Liver (tissue), 9 donors: ENCODE measurements around the gene LGALS4. TPM values are rescaled to one million over a fixed set of nuclear protein-coding genes. Genes with fewer than 3 reads are reported as not detected.
"Not testable (repeated sequence)": the region's sequence is repeated elsewhere in the genome, so short reads cannot be mapped to it uniquely, and the experiment has no call there.

Experiments
- DNase-seq: peaks from one replicate; pipeline ENCODE4 v3.0.0-alpha.2; 2017; ENCODE audit warnings: low spot score
- H3K27ac ChIP-seq, 2 donors: one replicate each; pipeline ENCODE4 v1.7.0; 2013; ENCODE audit warnings: inconsistent platforms in 2 of 2, low read length in 2 of 2, control low read depth in 1 of 2, low read depth in 1 of 2, mild to moderate bottlenecking in 1 of 2
- H3K27me3 ChIP-seq, 4 donors: one replicate each; pipeline versions ENCODE4 v1.6.1 to v1.7.0; 2013; ENCODE audit warnings: low read length in 3 of 4, inconsistent platforms in 1 of 4, mild to moderate bottlenecking in 1 of 4, moderate library complexity in 1 of 4; ENCODE audit not compliant: control insufficient read depth in 4 of 4, insufficient read depth in 4 of 4
- H3K36me3 ChIP-seq, 4 donors: one replicate each; pipeline versions ENCODE4 v1.6.1 to v1.7.0; 2013; ENCODE audit warnings: low read length in 3 of 4, mild to moderate bottlenecking in 3 of 4, low read depth in 1 of 4, moderate library complexity in 1 of 4; ENCODE audit not compliant: control insufficient read depth in 4 of 4, insufficient read depth in 3 of 4
- H3K4me1 ChIP-seq, 4 donors: one replicate each; pipeline versions ENCODE4 v1.6.1 to v1.7.0; 2013; ENCODE audit warnings: low read length in 3 of 4, mild to moderate bottlenecking in 3 of 4, moderate library complexity in 1 of 4; ENCODE audit not compliant: control insufficient read depth in 4 of 4, insufficient read depth in 4 of 4
- H3K4me3 ChIP-seq, 3 donors: one replicate each; pipeline versions ENCODE4 v1.6.1 to v1.7.0; 2013; ENCODE audit warnings: low read length in 3 of 3, control low read depth in 1 of 3, low read depth in 1 of 3, mild to moderate bottlenecking in 1 of 3
- H3K9ac ChIP-seq, 2 donors: one replicate each; pipeline ENCODE4 v1.7.0; 2013; ENCODE audit warnings: low read length in 2 of 2, mild to moderate bottlenecking in 2 of 2, moderate library complexity in 2 of 2, control low read depth in 1 of 2, low read depth in 1 of 2
- H3K9me3 ChIP-seq, 4 donors: one replicate each; pipeline versions ENCODE4 v1.6.1 to v1.7.0; 2013; ENCODE audit warnings: low read length in 3 of 4; ENCODE audit not compliant: control insufficient read depth in 4 of 4
- CTCF ChIP-seq: fragments of 150-350 bp; IDR thresholded peaks from 2 replicates; pipeline ENCODE4 v1.5.1; 2017; ENCODE audit warnings: improper control_type of control experiment, low read depth, low read length; ENCODE audit not compliant: missing input control
- EGR1 ChIP-seq, 2 donors: IDR thresholded peaks; 2 replicates each; pipeline ENCODE4 v1.6.1; 2016 to 2018; ENCODE audit warnings: antibody characterized with exemption in 2 of 2, low read depth in 2 of 2
- FOXA2 ChIP-seq: IDR thresholded peaks from 2 replicates; pipeline ENCODE4 v1.6.1; 2016; ENCODE audit warnings: antibody characterized with exemption
- GABPA ChIP-seq, 2 donors: IDR thresholded peaks in 1 of 2; conservative IDR thresholded peaks in 1 of 2; 2 replicates each; pipeline ENCODE4 v1.6.1; 2016; ENCODE audit warnings: antibody characterized with exemption in 2 of 2, mild to moderate bottlenecking in 1 of 2, moderate library complexity in 1 of 2
- HNF4A ChIP-seq, 2 donors: conservative IDR thresholded peaks; 2 replicates each; pipeline ENCODE4 v1.6.1; 2016; ENCODE audit warnings: antibody characterized with exemption in 2 of 2, mild to moderate bottlenecking in 2 of 2
- HNF4G ChIP-seq: IDR thresholded peaks from 2 replicates; pipeline ENCODE4 v1.6.1; 2016; ENCODE audit warnings: antibody characterized with exemption
- NR2F2 ChIP-seq: IDR thresholded peaks from 2 replicates; pipeline ENCODE4 v1.6.1; 2016; ENCODE audit warnings: antibody characterized with exemption
- RAD21 ChIP-seq, 2 donors: IDR thresholded peaks; 2 replicates each; pipeline ENCODE4 v1.6.1; 2016; ENCODE audit warnings: antibody characterized with exemption in 2 of 2, mild to moderate bottlenecking in 2 of 2
- RXRA ChIP-seq, 2 donors: IDR thresholded peaks; 2 replicates each; pipeline ENCODE4 v1.6.1; 2017 to 2018; ENCODE audit warnings: antibody characterized with exemption in 2 of 2, mild to moderate bottlenecking in 1 of 2
- SP1 ChIP-seq: IDR thresholded peaks from 2 replicates; pipeline ENCODE4 v1.6.1; 2018; ENCODE audit warnings: antibody characterized with exemption, mild to moderate bottlenecking
- TAF1 ChIP-seq: conservative IDR thresholded peaks from 2 replicates; pipeline ENCODE4 v1.6.1; 2016; ENCODE audit warnings: antibody characterized with exemption, mild to moderate bottlenecking
- YY1 ChIP-seq: IDR thresholded peaks from 2 replicates; pipeline ENCODE4 v1.6.1; 2016; ENCODE audit warnings: antibody characterized with exemption, mild to moderate bottlenecking
- WGBS: extraction: QIAGEN DNeasy Blood & Tissue Kit; methylation state at CpG from one replicate; pipeline ENCODE4 v1.1.7; 2013; 5-methylcytosine and 5-hydroxymethylcytosine counted together
- polyA plus RNA-seq, 2 donors: library from polyadenylated mRNA; stranded (reverse) in 1 of 2; unstranded in 1 of 2; fragments of 200-250 nt in 1 of 2; fragments of >200 nt in 1 of 2; fragmentation: Nextera tagmentation in 1 of 2; extraction: Ambion mirVana in 1 of 2; gene quantifications; one replicate each; pipeline versions ENCODE4 v1.2.1 to v1.2.3, GENCODE V29; 2013 to 2015
- total RNA-seq, 2 donors: library from RNA; depleted of rRNA; stranded (reverse); fragments of >200 nt; gene quantifications; one replicate each; pipeline ENCODE4 v1.2.3, GENCODE V29; 2014
- TF ChIP-seq, protein P1 (sequence below): IDR thresholded peaks from 2 replicates; pipeline ENCODE4 v1.6.1; 2016; ENCODE audit warnings: antibody characterized with exemption
- TF ChIP-seq, protein P2 (sequence below): IDR thresholded peaks from 2 replicates; pipeline ENCODE4 v1.6.1; 2016; ENCODE audit warnings: antibody characterized with exemption, mild to moderate bottlenecking
- donor health status: healthy.
- donor health status: healthy.
- donor health status: healthy.
- donor health status: healthy.
- donor health status: healthy.

The LGALS4 gene
- total and polyA plus RNA-seq, 4 donors = 0.42 to 40.6 (median 12.1) TPM

DNA sequence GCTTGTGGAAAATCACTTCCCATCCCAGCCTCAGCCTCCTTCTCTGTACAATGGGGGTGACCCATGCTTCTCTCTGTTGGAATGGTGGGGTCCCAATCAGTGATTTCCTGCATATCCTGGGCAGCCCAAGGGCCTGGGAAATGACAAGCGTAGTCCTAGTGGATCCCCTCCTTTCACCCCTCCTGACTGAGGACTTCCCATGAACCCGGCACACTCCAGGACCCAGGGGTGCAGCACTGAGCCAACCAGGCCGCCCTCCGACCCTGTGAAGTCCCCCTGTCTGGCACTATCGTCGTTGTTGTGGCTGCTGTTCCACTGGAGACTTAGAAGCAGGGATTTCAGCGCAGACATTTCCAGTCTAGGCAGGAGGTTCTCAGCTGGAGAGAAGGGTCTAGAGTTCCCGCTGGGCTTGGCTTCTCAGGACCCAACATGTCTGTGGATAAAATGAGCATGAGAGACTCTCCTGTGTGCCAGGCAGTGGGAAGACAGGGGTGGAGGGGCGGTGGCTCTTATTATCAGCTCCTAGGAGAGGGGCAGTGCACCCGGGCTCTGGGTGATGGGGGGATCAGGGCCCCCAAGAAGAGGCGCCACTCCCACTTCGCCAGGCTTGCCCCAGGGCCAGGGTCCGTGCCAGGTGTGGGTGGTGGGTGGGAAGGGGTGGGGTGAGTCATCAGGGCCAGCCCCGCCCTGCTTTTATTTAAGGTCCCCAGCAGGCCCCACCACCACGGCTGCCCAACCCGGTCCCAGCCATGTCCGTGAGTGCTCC is 24.1 kb downstream of the LGALS4 start, which contains the start of gene LGALS7B:
Gene LGALS7B (plus strand): TSS at position 723 of the 766 bp plus-strand sequence. CDS start 27 bp downstream, at position 750.
- no peaks in the 10 kb centered on the region for H3K27me3 ChIP-seq
- H3K9ac ChIP-seq = no peak within 1 kb of the TSS
- peaks cover 0 to 6% (median 2%) of the 10 kb centered on the region in 4 donors for H3K4me1 ChIP-seq
- H3K9me3 ChIP-seq = no peaks in the 10 kb centered on the region
- H3K36me3 ChIP-seq = no peaks in the 10 kb centered on the region
- no peak for TF ChIP-seq YY1
- TF ChIP-seq, protein P1, sequence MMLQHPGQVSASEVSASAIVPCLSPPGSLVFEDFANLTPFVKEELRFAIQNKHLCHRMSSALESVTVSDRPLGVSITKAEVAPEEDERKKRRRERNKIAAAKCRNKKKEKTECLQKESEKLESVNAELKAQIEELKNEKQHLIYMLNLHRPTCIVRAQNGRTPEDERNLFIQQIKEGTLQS = no peak
- DNase-seq = no peak
- H3K4me3 ChIP-seq = no peak within 1 kb of the TSS
- H3K27ac ChIP-seq = no peak within 1 kb of the TSS
- 88% methylated on average over 13 of the region's 17 CpGs for WGBS

GRCh38 chr19:38786572-38787265 is 26.0 kb downstream of the LGALS4 start:
- no peak for TF ChIP-seq SP1
- no peak for TF ChIP-seq FOXA2
- no peak for TF ChIP-seq YY1
- no peak for TF ChIP-seq RXRA (IDR thresholded peaks at IDR 0.05)
- no peak for TF ChIP-seq RAD21 (IDR thresholded peaks at IDR 0.05)
- TF ChIP-seq NR2F2 = no peak
- TF ChIP-seq EGR1 (IDR thresholded peaks at IDR 0.05; ENCODE audit: low read depth in 2 of 2) = no peak
- no peak for TF ChIP-seq HNF4G
- H3K27me3 ChIP-seq = no peaks in the 10 kb centered on the region
- no peak for DNase-seq
- no peaks in the 10 kb centered on the region for H3K9me3 ChIP-seq
- no peaks in the 10 kb centered on the region for H3K4me1 ChIP-seq
- WGBS = 92% methylated on average over 11 of the region's 11 CpGs
- H3K36me3 ChIP-seq = no peaks in the 10 kb centered on the region
- no peak overlapping the region for H3K27ac ChIP-seq
- H3K9ac ChIP-seq = no peak overlapping the region
- H3K4me3 ChIP-seq = no peak overlapping the region

GRCh38 chr19:38786061-38786460 is 26.7 kb downstream of the LGALS4 start:
- 94% methylated on average over 3 of the region's 3 CpGs for WGBS
- H3K9me3 ChIP-seq, H3K4me3 ChIP-seq, H3K27me3 ChIP-seq, H3K27ac ChIP-seq, H3K4me1 ChIP-seq, H3K9ac ChIP-seq, H3K36me3 ChIP-seq, DNase-seq: not testable (repeated sequence)

DNA sequence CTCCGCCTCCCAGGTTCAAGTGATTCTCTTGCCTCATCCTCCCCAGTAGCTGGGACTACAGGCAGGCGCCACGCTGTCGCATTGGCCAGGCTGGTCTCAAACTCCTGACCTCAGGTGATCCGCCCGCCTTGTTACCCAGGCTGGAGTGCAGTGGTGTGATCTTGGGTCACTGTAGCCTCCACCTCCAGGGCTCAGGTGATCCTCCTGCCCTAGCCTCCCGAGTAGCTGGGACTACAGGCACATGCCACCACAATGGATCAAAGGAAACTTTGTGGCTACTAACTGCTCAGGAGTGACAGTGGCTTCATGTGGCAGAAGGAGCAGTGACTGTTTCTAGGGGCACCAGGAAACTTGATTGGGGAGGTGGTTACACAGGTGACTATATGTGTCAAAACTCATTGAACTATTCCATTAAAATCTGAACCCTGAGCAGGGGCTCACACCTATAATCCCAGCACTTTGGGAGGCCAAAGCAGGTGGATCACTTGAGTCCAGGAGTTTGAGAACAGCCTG is 27.5 kb downstream of the LGALS4 start:
- WGBS = 98% methylated on average over 7 of the region's 7 CpGs
- no peak overlapping the region for H3K27ac ChIP-seq
- no peaks in the 10 kb centered on the region for H3K27me3 ChIP-seq

More for the DNA sequence above, 27.5 kb downstream of the LGALS4 start:
- H3K36me3 ChIP-seq = no peaks in the 10 kb centered on the region
- no peaks in the 10 kb centered on the region for H3K4me1 ChIP-seq
- no peak overlapping the region for H3K4me3 ChIP-seq
- TF ChIP-seq, protein P2, sequence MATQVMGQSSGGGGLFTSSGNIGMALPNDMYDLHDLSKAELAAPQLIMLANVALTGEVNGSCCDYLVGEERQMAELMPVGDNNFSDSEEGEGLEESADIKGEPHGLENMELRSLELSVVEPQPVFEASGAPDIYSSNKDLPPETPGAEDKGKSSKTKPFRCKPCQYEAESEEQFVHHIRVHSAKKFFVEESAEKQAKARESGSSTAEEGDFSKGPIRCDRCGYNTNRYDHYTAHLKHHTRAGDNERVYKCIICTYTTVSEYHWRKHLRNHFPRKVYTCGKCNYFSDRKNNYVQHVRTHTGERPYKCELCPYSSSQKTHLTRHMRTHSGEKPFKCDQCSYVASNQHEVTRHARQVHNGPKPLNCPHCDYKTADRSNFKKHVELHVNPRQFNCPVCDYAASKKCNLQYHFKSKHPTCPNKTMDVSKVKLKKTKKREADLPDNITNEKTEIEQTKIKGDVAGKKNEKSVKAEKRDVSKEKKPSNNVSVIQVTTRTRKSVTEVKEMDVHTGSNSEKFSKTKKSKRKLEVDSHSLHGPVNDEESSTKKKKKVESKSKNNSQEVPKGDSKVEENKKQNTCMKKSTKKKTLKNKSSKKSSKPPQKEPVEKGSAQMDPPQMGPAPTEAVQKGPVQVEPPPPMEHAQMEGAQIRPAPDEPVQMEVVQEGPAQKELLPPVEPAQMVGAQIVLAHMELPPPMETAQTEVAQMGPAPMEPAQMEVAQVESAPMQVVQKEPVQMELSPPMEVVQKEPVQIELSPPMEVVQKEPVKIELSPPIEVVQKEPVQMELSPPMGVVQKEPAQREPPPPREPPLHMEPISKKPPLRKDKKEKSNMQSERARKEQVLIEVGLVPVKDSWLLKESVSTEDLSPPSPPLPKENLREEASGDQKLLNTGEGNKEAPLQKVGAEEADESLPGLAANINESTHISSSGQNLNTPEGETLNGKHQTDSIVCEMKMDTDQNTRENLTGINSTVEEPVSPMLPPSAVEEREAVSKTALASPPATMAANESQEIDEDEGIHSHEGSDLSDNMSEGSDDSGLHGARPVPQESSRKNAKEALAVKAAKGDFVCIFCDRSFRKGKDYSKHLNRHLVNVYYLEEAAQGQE = no peak
- TF ChIP-seq, protein P1 = no peak
- no peak for TF ChIP-seq RAD21 (IDR thresholded peaks at IDR 0.05)
- no peak for TF ChIP-seq GABPA (IDR thresholded peaks at IDR 0.05 in 1 of 2, conservative IDR thresholded peaks at IDR 0.05 in 1 of 2)
- no peak for TF ChIP-seq NR2F2
- no peak for TF ChIP-seq CTCF
- no peak for TF ChIP-seq TAF1
- no peak for TF ChIP-seq HNF4A (conservative IDR thresholded peaks at IDR 0.05)
- no peak for TF ChIP-seq FOXA2
- no peak for TF ChIP-seq SP1
- TF ChIP-seq YY1 = no peak
- no peak for TF ChIP-seq EGR1 (IDR thresholded peaks at IDR 0.05; ENCODE audit: low read depth in 2 of 2)
- H3K9ac ChIP-seq = no peak overlapping the region
- H3K9me3 ChIP-seq = no peaks in the 10 kb centered on the region
- no peak for DNase-seq
